Measurements from ENCODE around the gene ENTPD8.

The ENTPD8 gene

GRCh38 chr9:137444106-137444790 lies 3.1 kb upstream of the ENTPD8 start:
- no peak for TF ChIP-seq NFIC (IDR thresholded peaks at IDR 0.05)
- no peak for TF ChIP-seq TEAD4 (IDR thresholded peaks at IDR 0.05)
- no peak for TF ChIP-seq YY1 (IDR thresholded peaks at IDR 0.05; ENCODE audit: low read depth)
- no peak for TF ChIP-seq EP300 (IDR thresholded peaks at IDR 0.05; ENCODE audit: borderline replicate concordance)
- TF ChIP-seq TAF1 (IDR thresholded peaks at IDR 0.05; ENCODE audit: low read depth) = no peak

- no peak for TF ChIP-seq EGR1 (IDR thresholded peaks at IDR 0.05)
- no peak for TF ChIP-seq YY1 (IDR thresholded peaks at IDR 0.05; ENCODE audit: low read depth)
- TF ChIP-seq CEBPB (IDR thresholded peaks at IDR 0.05) = no peak
- no peak for TF ChIP-seq REST (IDR thresholded peaks at IDR 0.05; ENCODE audit: low read depth)
- no peak for TF ChIP-seq TCF12 (IDR thresholded peaks at IDR 0.05; ENCODE audit: low read depth)
- TF ChIP-seq TEAD4 (IDR thresholded peaks at IDR 0.05) = no peak
- no peak for TF ChIP-seq USF1 (IDR thresholded peaks at IDR 0.05)
- TF ChIP-seq EP300 (IDR thresholded peaks at IDR 0.05; ENCODE audit: borderline replicate concordance) = no peak
- TF ChIP-seq NFIC (IDR thresholded peaks at IDR 0.05) = no peak
- TF ChIP-seq ZBTB7A (IDR thresholded peaks at IDR 0.05; ENCODE audit: low read depth) = no peak
- no peak for TF ChIP-seq MAX (IDR thresholded peaks at IDR 0.05)
- no peak for TF ChIP-seq TAF1 (IDR thresholded peaks at IDR 0.05; ENCODE audit: low read depth)
- TF ChIP-seq FOXM1 (IDR thresholded peaks at IDR 0.05; ENCODE audit: borderline replicate concordance, low read depth) = no peak
Measured at GRCh38 chr9:137441935-137442321, 771 bp upstream of the ENTPD8 start.

- TF ChIP-seq MAX (IDR thresholded peaks at IDR 0.05) (no peak), ZBTB7A (IDR thresholded peaks at IDR 0.05; ENCODE audit: low read depth) (no peak), YY1 (IDR thresholded peaks at IDR 0.05; ENCODE audit: low read depth) (no peak), CREB1 (IDR thresholded peaks at IDR 0.05; ENCODE audit: low read depth) (no peak), USF1 (IDR thresholded peaks at IDR 0.05) (no peak), NFIC (IDR thresholded peaks at IDR 0.05) (no peak), EGR1 (IDR thresholded peaks at IDR 0.05) (no peak), CEBPB (IDR thresholded peaks at IDR 0.05) (no peak), TAF1 (IDR thresholded peaks at IDR 0.05; ENCODE audit: low read depth) (no peak), TEAD4 (IDR thresholded peaks at IDR 0.05) (no peak), TCF12 (IDR thresholded peaks at IDR 0.05; ENCODE audit: low read depth) (no peak), EP300 (IDR thresholded peaks at IDR 0.05; ENCODE audit: borderline replicate concordance) (no peak), RAD21 (IDR thresholded peaks at IDR 0.05; ENCODE audit: low read depth) (no peak), FOXM1 (IDR thresholded peaks at IDR 0.05; ENCODE audit: borderline replicate concordance, low read depth) (no peak), REST (IDR thresholded peaks at IDR 0.05; ENCODE audit: low read depth) (no peak)
Measured at GRCh38 chr9:137439158-137439714, 1.9 kb downstream of the ENTPD8 start.

- TF ChIP-seq EP300 (IDR thresholded peaks at IDR 0.05; ENCODE audit: borderline replicate concordance) (no peak), NFIC (IDR thresholded peaks at IDR 0.05) (no peak), USF1 (IDR thresholded peaks at IDR 0.05) (no peak), MAX (IDR thresholded peaks at IDR 0.05) (no peak), CEBPB (IDR thresholded peaks at IDR 0.05) (no peak), TCF12 (IDR thresholded peaks at IDR 0.05; ENCODE audit: low read depth) (no peak), TAF1 (IDR thresholded peaks at IDR 0.05; ENCODE audit: low read depth) (no peak), FOXM1 (IDR thresholded peaks at IDR 0.05; ENCODE audit: borderline replicate concordance, low read depth) (no peak)
Measured at GRCh38 chr9:137438591-137439157, 2.5 kb downstream of the ENTPD8 start.

Measured in Ishikawa (cell line).